Measurements from ENCODE around the gene PTRH2.

DNA sequence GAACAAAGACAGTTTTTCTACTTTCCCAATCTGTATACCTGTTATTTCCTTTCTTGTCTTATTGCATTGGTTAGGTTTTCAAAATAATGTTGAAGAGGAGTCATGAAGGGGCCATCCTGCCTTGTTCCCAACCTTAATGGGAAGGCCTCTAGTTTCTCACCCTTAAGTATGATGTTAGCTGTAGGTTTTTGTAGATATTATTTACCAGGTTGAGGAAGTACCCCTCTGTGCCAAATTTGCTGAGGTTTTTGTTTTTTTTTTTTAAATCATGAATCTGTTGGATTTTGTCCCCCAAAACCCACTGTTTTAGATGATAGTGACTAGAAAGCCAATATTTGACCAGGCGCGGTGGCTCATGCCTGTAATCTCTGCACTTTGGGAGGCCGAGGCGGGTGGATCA lies 36.6 kb upstream of the PTRH2 start:
- TF ChIP-seq, protein P1, sequence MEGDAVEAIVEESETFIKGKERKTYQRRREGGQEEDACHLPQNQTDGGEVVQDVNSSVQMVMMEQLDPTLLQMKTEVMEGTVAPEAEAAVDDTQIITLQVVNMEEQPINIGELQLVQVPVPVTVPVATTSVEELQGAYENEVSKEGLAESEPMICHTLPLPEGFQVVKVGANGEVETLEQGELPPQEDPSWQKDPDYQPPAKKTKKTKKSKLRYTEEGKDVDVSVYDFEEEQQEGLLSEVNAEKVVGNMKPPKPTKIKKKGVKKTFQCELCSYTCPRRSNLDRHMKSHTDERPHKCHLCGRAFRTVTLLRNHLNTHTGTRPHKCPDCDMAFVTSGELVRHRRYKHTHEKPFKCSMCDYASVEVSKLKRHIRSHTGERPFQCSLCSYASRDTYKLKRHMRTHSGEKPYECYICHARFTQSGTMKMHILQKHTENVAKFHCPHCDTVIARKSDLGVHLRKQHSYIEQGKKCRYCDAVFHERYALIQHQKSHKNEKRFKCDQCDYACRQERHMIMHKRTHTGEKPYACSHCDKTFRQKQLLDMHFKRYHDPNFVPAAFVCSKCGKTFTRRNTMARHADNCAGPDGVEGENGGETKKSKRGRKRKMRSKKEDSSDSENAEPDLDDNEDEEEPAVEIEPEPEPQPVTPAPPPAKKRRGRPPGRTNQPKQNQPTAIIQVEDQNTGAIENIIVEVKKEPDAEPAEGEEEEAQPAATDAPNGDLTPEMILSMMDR (IDR thresholded peaks at IDR 0.05): no peak
- no peak for TF ChIP-seq ZFX (IDR thresholded peaks at IDR 0.05; ENCODE audit: borderline replicate concordance)
